GM13977 (cell line): Measurements from ENCODE around the gene TPMT.
"Not testable (repeated sequence)": the region's sequence is repeated elsewhere in the genome, so short reads cannot be mapped to it uniquely, and the experiment has no call there.

Source experiments
- DNase-seq: peaks from one replicate; pipeline ENCODE4 v3.0.0; 2012; ENCODE audit warnings: low spot score
- in situ Hi-C: fragments of 300-500 bp; cut with MboI; formaldehyde crosslinking; loops from one replicate; pipeline ENCODE4 v1.12.0; 2022; ENCODE audit warnings: low sequenced_read_pairs, low pct_unique_long_range_greater_than_20kb, mixed read lengths, inconsistent platforms; ENCODE audit not compliant: unreplicated experiment
- TF ChIP-seq, protein P1 (sequence below): IDR thresholded peaks from 2 replicates; pipeline ENCODE4 v1.5.1; 2012; ENCODE audit warnings: mild to moderate bottlenecking, control low read depth; ENCODE audit not compliant: insufficient read depth; ENCODE audit errors: extremely low read depth, missing control alignments

TPMT gene

DNA sequence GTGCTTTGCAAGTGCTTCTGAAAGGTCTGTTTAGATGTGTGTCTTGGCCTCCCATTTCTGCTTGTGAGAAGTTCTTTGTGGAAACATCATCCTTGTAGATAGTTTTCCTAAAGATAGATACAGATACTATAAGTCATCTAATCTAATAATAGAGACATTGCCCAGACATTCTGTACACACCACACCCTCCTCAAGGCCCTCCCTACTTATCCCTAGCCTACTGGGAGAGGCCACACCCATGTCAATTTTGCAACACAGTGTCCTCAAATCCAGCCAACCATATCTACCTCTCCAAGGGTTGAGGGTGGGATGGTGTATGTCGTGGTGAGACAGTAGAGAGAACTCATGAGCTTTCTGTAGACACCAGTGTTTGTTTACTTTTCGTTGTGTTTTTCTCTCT, 6.6 kb upstream of the TPMT start:
- in situ Hi-C loops: no loop called here

DNA sequence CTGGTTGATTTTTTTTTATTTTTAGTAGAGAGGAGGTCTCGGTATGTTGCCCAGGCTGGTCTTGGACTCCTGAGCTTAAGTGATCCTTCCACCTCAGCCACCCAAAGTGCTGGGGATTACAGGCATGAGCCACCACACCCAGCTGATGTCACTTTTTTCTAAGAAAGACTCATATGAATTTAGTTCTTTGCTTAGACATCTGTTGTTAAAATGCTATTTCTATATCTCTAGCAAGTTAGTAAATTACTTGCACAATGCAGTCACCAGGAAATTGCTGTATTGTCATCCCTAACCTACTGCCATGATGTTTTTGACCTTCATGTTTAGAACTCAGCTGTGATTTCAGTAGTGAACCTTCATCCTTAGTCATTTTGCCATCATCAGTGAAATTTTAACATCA, 6.0 kb upstream of the TPMT start:
- TF ChIP-seq, protein P1, sequence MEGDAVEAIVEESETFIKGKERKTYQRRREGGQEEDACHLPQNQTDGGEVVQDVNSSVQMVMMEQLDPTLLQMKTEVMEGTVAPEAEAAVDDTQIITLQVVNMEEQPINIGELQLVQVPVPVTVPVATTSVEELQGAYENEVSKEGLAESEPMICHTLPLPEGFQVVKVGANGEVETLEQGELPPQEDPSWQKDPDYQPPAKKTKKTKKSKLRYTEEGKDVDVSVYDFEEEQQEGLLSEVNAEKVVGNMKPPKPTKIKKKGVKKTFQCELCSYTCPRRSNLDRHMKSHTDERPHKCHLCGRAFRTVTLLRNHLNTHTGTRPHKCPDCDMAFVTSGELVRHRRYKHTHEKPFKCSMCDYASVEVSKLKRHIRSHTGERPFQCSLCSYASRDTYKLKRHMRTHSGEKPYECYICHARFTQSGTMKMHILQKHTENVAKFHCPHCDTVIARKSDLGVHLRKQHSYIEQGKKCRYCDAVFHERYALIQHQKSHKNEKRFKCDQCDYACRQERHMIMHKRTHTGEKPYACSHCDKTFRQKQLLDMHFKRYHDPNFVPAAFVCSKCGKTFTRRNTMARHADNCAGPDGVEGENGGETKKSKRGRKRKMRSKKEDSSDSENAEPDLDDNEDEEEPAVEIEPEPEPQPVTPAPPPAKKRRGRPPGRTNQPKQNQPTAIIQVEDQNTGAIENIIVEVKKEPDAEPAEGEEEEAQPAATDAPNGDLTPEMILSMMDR: no peak
- DNase-seq: no peak
- in situ Hi-C loops: no loop called here

More for the DNA sequence above, 6.6 kb upstream of the TPMT start:
- DNase-seq: no peak
- TF ChIP-seq, protein P1: no peak

- peak; percentile 63 for DNase-seq
- in situ Hi-C loops: no loop called here
- TF ChIP-seq, protein P1: peak; percentile 26
These were observed 1.1 kb upstream of the TPMT start for GRCh38 chr6:18155864-18156421.

DNA sequence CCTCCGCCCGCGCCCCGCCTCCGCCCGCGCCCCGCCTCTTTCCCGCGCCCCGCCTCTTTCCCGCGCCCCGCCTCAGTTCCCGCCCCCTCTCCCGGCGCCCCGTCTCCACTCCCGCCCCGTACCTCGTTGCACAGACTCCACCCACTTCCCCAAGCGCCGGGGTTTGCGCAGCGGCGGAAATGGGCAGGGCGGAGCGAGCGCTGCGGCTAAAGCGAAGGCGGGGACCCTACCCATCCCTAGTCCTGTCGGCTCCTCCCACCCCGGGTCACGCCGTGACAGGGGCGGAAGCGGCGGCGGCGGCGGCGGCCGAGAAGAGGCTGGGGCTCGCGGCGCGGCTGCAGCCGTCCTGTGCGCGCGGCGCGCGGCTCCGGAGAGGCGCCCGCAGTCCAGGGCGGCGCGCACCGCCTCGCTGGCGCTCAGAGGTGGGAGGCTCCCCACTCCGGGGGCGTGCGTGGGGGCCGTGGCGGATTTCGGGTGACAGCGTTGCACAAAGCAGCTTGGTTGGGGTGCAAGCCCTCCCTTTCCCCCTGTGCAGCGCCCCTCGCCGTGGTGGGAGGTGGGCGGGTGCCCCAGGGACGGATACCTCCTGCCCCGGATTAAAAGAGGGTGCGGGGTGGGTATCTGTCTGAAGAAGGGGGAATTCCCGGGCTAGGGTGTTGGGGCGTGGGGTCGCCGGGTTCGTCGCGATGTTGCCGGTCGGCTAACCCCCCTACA, 430 bp upstream of the TPMT start, which contains the start of gene KDM1B:
Gene KDM1B (plus strand): TSS at position 273 of the 714 bp plus-strand sequence. CDS start 4,474 bp downstream, outside the sequence.
- in situ Hi-C loops: no loop called here
- peak; percentile 100 for DNase-seq
- TF ChIP-seq, protein P1: no peak

DNA sequence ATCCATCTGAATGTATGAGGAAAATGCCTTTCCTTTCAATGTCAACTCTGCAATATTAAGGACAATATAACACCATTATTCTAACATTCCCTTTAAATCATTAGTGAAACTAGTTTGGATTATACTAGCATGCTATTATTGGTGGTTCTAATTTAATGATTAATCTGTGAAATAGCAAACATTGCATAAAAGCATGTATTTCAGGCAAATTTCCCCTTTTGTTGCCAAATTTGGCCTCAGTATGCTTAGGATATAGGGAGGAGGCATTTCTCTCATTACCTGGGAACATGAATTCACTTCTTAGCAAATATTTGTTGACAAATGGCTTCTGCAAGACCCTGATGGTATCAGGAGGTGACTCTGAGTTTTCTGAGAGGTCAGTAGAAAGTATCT, 1.6 kb downstream of the TPMT start:
- in situ Hi-C loops: no loop called here
- no peak for DNase-seq
- TF ChIP-seq, protein P1: no peak

- TF ChIP-seq, protein P1: no peak
- in situ Hi-C loops: no loop called here
- no peak for DNase-seq
These were observed 3.1 kb downstream of the TPMT start for GRCh38 chr6:18151801-18152200.

DNA sequence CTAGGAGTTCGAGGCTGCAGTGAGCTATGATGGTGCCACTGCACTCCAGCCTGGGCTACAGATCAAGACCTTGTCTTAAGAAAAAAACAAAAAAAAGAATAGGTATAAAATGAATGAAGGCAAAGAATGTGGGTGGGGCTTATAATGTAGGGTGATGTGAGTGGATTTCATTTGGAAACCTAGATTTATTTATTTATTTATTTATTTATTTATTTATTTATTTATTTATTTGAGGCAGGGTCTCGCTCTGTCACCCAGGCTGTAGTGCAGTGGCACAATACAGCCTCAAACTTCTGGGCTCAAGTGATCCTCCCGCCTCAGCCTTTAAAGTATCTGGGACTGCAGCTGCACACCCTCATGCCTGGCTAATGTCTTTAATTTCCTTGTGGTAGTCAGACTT, 3.5 kb downstream of the TPMT start:
- in situ Hi-C loops, DNase-seq: not testable (repeated sequence)
